NCI-H146 treated with DMSO at 0.1 percent for 48 hours (cell line): ENCODE data around the gene JPH3.

Source experiments
- DNase-seq: peaks from one replicate; lab custom pipeline; 2025; ENCODE audit not compliant: unreplicated experiment; lab: John Stamatoyannopoulos, UW

JPH3 gene

GRCh38 chr16:87648698-87649487 lies 46.6 kb downstream of the JPH3 start:
- no peak for DNase-seq

GRCh38 chr16:87652386-87652785 lies 50.1 kb downstream of the JPH3 start:
- no peak for DNase-seq

- DNase-seq, result no peak
Observed at GRCh38 chr16:87652799-87653198, 50.5 kb downstream of the JPH3 start.

GRCh38 chr16:87653234-87653633 lies 50.9 kb downstream of the JPH3 start:
- DNase-seq, result no peak

GRCh38 chr16:87654826-87655225 lies 52.5 kb downstream of the JPH3 start:
- DNase-seq, result no peak

GRCh38 chr16:87656328-87656727 lies 54.0 kb downstream of the JPH3 start:
- DNase-seq, result no peak

- no peak for DNase-seq
Observed at GRCh38 chr16:87657621-87658192, 55.4 kb downstream of the JPH3 start.

GRCh38 chr16:87658564-87659225 lies 56.4 kb downstream of the JPH3 start:
- peak; percentile 62 for DNase-seq

GRCh38 chr16:87661561-87661960 lies 59.3 kb downstream of the JPH3 start:
- no peak for DNase-seq

GRCh38 chr16:87662254-87663204 lies 60.2 kb downstream of the JPH3 start:
- no peak for DNase-seq

- DNase-seq, result no peak
Observed at GRCh38 chr16:87664792-87665191, 62.5 kb downstream of the JPH3 start.

- DNase-seq, result no peak
Observed at GRCh38 chr16:87665193-87665592, 62.9 kb downstream of the JPH3 start.

GRCh38 chr16:87666919-87667318 lies 64.6 kb downstream of the JPH3 start:
- no peak for DNase-seq

- no peak for DNase-seq
Observed at GRCh38 chr16:87667443-87667842, 65.1 kb downstream of the JPH3 start.

- DNase-seq, result no peak
Observed at GRCh38 chr16:87667946-87668345, 65.6 kb downstream of the JPH3 start.

GRCh38 chr16:87669672-87670071 lies 67.4 kb downstream of the JPH3 start:
- no peak for DNase-seq

GRCh38 chr16:87671221-87671620 lies 68.9 kb downstream of the JPH3 start:
- DNase-seq, result no peak

- no peak for DNase-seq
Observed at GRCh38 chr16:87671715-87672270, 69.5 kb downstream of the JPH3 start.

GRCh38 chr16:87674419-87674818 lies 72.1 kb downstream of the JPH3 start:
- DNase-seq, result no peak

GRCh38 chr16:87675111-87675719 lies 72.9 kb downstream of the JPH3 start:
- no peak for DNase-seq
